GM18951 (cell line): Measurements from ENCODE around the gene PIAS1.

Source experiments
- POLR2A ChIP-seq: IDR thresholded peaks from 4 replicates; pipeline ENCODE4 v1.6.1; 2011; ENCODE audit warnings: mild to moderate bottlenecking; ENCODE audit not compliant: insufficient read length, insufficient read depth; ENCODE audit errors: extremely low read depth
- in situ Hi-C: fragments of 300-500 bp; cut with MboI; formaldehyde crosslinking; loops from one replicate; pipeline ENCODE4 v1.12.0; 2022; ENCODE audit warnings: low sequenced_read_pairs, mixed read lengths, inconsistent platforms; ENCODE audit not compliant: unreplicated experiment

The PIAS1 gene

DNA sequence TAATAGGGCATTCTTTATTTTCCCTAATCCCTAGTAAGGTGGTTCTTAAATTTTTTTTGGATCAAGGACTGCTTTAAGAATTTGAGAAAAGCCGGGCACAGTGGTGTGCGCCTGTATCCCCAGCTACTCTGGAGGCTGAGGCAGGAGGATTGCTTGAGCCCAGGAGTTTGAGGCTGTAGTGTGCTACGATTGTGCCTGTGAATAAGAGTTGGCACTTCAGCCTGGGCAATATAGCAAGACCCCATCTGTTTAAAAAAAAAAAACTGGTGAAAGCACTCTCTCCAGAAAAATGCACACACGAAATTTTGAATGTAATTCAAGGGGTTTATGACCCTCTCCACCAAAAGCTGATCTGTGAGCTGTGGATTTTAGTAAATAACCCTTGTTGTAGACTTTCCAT, 119.0 kb downstream of the PIAS1 start:
- in situ Hi-C loops: loop anchor here (25.0 kb wide), 1 partner anchor 311 kb away; no protein-coding TSS in a partner anchor
- no peak for TF ChIP-seq POLR2A

DNA sequence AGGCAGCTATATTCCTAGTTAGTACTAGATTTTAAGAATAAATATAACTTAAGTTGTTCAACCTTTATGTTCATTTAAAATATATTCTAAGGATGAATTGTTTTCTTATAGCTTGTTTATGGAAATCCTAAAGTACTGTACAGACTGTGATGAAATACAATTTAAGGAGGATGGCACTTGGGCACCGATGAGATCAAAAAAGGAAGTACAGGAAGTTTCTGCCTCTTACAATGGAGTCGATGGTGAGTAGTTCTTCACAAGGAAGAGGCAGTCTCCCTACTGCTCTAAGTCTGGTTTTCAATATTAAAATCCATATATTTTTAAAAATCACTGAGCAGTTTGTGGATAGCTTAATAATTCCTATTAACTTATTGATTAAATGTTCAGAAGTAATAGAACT, 121.4 kb downstream of the PIAS1 start:
- in situ Hi-C loops: no loop called here
- TF ChIP-seq POLR2A: no peak

DNA sequence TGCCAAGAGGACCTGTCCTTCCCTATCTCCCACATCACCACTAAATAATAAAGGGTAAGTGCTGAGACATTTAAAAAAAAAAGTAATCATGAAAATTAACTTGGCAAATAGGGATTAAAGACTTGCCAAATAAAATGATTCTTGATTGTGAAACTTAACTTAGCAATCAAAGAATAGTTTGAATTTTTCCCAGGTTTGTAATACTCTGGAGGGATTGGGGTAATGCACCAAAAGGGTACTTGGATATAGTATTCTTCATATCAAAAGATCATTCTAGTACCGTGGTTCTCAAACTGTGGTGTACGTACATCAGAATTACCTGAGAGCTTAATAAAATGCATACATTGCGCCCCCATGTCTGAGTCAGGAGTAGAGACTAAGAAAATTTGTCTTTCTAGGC, 122.5 kb downstream of the PIAS1 start:
- TF ChIP-seq POLR2A: no peak
- in situ Hi-C loops: no loop called here

DNA sequence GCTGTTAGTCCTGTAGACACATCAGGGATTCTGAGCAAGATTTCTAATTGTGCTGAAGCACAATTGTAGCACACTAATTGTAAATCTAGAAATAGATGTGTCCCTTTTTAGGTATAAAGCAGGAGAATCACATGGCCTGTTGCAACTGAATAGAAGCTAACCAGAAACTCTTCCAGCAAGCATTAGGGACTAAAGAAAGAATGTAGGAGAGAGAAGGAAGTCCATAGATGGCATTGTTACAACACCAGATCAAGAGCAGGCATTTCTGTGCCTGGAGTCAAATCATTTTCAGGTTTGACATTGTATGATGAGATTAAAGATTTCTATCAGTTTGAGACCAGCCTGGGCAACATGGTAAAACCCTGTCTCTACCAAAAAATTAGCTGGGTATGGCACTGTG, 123.6 kb downstream of the PIAS1 start:
- no peak for TF ChIP-seq POLR2A
- in situ Hi-C loops: no loop called here

DNA sequence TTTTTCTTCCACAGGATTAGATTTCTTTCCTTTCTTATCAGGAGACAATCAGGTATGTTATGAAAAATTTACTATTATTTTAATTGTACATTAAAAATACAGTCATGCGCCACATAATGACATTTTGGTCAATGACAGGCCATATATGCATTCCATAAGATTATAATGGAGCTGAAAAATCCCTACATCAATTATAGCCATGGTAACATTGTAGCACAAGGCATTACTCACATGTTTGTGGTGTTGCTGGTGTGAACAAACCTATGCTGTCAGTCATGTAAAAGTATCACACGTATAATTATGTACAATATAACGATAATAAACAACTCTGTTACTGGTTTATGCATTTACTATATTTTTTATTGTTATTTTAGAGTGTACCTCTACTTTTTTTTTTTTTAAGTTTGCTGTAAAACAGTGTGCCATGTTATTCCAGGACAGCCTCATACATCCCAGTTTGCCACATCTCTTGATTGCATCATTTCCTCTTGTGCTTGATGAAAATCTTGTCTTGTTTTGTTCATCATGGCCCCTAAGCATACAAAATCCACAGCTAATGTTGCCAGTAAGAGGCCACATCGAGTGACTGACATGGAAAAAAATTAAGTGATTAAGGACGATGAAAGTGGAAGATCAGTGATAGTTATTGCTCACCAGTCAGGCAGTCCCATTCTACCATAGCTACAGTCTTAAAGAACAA, 129.7 kb downstream of the PIAS1 start:
- TF ChIP-seq POLR2A: no peak
- in situ Hi-C loops: no loop called here

DNA sequence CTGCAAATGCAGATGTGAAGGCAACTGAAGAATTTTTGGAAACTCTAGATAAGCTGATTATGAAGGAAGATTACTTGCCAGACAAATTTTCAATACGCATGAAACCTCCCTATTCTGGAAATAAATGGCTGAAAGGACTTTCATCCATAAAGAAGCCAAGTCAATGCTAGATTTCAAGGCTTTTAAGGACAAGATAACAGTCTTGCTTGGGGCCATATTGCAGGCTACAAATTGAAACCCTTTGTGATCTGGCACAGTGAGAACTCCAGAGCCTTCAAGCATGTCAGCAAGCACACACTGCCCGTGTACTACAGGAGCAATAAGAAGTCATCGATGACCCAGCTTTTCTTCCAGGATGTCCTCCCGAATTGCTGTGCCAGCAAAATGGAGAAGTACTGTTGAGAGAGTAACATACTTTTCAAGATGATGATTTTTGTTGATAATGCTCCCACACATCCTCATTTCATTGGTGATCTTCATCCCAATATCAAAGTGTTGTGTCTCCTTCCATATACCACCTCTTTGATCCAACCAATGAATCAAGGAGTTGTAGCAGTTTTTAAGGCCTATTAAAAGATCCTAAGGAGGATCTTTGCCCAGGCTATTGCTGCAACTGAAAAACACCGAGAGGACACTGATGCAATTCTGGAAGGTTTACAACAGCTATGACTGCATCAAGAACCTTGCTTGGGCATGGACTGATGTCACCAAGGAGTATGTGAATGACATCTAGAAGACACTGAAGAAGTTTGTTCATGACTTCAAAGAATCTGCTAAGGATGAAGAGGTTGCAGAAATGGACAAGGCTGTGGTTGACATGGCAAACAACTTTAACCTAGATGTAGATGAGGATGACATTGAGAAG, 130.7 kb downstream of the PIAS1 start:
- no peak for TF ChIP-seq POLR2A
- in situ Hi-C loops: no loop called here

DNA sequence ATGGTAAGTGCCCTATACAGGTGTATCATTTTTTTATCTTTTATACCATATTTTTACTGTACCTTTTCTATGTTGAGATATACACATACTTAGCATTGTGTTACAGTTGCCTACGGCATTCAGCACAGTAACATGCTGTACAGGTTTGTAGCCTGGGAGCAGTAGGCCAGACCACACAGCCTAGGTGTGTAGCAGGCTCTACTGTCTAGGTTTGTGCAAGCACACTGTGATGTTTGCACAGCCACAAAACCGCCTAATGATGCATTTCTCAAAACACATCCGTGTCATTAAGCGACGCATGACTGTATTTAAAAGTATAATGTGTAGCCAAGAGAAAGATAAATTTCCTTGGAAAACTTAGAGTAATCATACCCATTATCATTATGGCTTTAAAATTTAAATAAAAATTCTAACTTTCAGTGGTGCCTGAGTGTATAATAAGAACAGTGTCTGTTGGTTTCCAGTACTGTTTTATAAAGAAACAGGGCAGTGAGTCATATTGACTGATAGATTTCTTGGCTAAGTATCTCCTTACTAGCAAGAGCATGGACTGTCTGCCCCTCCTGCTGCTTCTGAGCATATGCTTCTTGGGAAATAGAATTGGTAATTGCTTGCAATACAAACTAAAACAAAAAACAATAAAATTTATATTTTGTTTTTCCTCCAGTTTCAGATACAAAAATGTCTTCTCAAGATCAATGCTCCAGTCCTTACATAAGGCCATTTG, 132.7 kb downstream of the PIAS1 start:
- in situ Hi-C loops: no loop called here
- no peak for TF ChIP-seq POLR2A

DNA sequence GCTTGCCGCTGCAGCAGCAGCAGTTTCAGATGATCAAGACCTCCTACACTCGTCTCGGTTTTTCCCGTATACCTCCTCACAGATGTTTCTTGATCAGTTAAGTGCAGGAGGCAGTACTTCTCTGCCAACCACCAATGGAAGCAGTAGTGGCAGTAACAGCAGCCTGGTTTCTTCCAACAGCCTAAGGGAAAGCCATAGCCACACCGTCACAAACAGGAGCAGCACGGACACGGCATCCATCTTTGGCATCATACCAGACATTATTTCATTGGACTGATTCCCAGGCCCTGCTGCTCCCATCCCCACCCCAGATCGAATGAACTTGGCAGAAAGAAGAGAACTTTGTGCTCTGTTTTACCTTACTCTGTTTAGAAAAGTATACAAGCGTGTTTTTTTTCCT, 133.4 kb downstream of the PIAS1 start:
- in situ Hi-C loops: no loop called here
- no peak for TF ChIP-seq POLR2A

DNA sequence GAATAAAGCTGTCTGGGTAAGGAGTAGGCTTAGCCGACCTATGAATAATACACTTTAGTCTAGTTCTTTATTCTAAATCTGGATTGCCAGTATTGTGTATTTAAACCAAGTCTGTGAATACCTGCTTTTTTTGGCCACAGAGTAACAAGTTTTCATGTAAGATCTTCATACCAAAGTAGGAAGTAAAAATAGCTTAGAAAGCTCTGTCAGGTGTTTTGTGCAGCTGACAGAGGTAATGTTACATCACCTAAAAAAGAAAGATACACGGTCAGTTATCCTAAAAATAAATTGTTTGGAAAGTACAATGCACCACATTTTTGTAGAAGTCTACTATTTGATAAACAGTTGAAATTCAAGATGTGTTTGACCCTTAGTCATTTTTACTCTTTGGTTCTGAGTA, 134.5 kb downstream of the PIAS1 start:
- in situ Hi-C loops: no loop called here
- TF ChIP-seq POLR2A: no peak

DNA sequence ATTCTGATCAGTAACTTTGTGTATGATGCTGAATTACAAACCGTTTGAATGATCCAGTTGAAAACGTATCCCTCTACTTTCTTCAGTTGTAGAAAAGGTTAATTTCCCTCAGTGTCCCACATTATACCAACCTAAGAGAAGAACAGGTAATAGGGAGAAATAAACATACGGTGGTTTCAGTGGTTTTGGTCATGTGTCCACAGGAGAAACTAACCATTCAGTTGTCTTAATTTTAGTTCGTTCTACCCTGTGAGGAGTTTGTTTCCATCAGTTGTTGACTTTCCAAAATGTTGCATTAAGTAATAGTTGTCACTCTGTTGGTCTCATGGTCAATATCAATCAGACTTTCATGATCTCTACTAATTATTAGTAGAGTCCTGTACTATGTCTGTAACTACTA, 135.9 kb downstream of the PIAS1 start:
- no peak for TF ChIP-seq POLR2A
- in situ Hi-C loops: no loop called here

DNA sequence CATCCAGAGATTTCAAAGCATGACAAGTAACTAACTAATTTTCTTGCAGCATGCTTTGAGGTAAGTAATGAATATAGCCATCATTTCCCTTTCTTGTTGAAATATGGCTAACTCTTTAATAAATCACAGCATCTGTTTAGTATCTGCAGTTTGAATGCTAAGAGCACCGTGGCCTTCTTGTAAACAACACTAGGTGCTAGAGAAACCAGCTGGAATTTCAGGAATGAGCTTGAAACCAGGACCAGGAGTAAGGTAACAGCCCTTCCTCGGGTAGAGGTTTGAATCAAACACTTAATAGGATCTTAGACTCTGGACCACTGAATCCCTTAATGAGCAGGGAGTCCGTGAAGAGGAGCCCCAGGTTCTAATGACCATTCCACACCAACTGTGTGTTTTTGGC, 137.4 kb downstream of the PIAS1 start:
- in situ Hi-C loops: no loop called here
- no peak for TF ChIP-seq POLR2A

DNA sequence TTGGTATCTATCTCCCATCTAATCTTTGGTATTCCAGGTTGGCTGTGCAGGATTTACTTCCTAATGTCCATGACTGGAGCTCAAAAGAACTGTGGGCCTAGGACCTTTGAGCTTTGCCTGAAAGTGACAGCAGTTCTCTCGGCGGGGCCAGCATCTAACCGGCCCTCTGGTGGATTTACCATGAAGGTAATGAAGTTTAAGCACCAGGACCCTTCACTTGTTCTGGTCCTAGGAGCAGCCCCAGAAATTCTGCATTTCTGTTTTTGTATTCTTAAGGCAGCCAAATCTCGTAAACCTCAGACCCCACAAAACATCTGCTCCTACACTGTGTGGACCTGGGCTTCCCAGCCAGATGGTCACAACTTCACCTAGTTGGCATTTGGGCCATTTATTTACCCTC, 138.0 kb downstream of the PIAS1 start:
- in situ Hi-C loops: no loop called here
- no peak for TF ChIP-seq POLR2A

DNA sequence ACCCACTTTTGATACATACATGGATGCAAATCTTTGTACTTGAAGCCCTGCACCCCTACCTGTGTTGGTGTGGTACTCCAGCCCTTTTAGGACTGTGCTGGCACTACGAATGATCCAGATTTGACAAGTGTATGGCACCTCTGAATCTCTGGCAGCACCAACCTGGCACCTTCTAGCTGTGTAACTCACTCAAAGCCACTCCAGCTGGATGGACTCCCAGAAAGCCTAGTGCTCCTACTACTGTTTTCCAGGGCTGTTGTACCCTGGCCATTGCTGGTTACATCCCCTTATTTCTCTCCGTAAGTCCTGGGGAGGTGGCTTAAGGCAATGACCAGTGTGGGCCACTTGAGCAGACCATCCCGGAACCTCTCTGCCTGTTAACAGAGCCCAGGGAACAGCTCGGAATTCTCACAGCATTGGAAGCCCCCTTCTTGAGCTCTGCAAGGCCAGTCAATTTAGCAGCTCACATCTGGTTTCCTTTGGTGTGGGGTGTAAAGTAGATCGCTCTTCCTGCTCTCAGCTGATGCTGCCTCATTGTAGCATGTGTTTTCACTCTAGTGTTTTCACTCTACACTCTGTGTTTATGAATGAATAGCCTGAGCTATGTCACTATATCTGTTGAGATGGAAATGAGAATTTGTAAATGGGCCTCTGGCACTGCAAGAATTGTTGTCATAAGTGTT, 138.8 kb downstream of the PIAS1 start:
- in situ Hi-C loops: no loop called here
- TF ChIP-seq POLR2A: no peak
